Left lung (tissue), 10 donors: ENCODE measurements around the gene SMARCAL1. TPM values are rescaled to one million over a fixed set of nuclear protein-coding genes. Genes with fewer than 3 reads are reported as not detected.

Source experiments
- ATAC-seq: fragments of 200-7000 bp; cut with Tn5 transposase; one replicate; pipeline ENCODE4 v1.9.1; 2020; ENCODE audit warnings: moderate library complexity
- DNase-seq, 4 donors: peaks; one replicate each; pipeline ENCODE4 v3.0.0-alpha.2; 2013 to 2020
- H3K27ac ChIP-seq, 2 donors: fragments of 200-600 bp; sonication (generic) in 1 of 2; one replicate each; pipeline versions ENCODE4 v1.5.0 to v1.8.0; 2020 to 2021
- H3K27me3 ChIP-seq, 2 donors: fragments of 200-600 bp; sonication (generic) in 1 of 2; one replicate each; pipeline versions ENCODE4 v1.5.0 to v1.8.0; 2020 to 2021
- H3K36me3 ChIP-seq, 2 donors: fragments of 200-600 bp; sonication (generic) in 1 of 2; one replicate each; pipeline versions ENCODE4 v1.5.0 to v1.8.0; 2020 to 2021
- H3K4me1 ChIP-seq, 2 donors: fragments of 200-600 bp; one replicate each; pipeline ENCODE4 v1.8.0; 2021
- H3K4me3 ChIP-seq, 2 donors: fragments of 200-600 bp; sonication (generic) in 1 of 2; one replicate each; pipeline versions ENCODE4 v1.5.0 to v1.8.0; 2020 to 2021; ENCODE audit warnings: mild to moderate bottlenecking in 1 of 2
- H3K9me3 ChIP-seq, 2 donors: fragments of 200-600 bp; sonication (generic) in 1 of 2; one replicate each; pipeline versions ENCODE4 v1.5.0 to v1.8.0; 2020 to 2021
- intact Hi-C, 2 donors: fragments of 100-400 bp; cut with DNase I; formaldehyde crosslinking; loops; one replicate each; pipeline versions ENCODE4 v1.11.2 to v1.14.2; 2022
- polyA plus RNA-seq, 6 donors: library from polyadenylated mRNA; unstranded; fragments of 120-200 nt; gene quantifications; one replicate each; pipeline ENCODE4 v1.2.1, GENCODE V29; 2013; ENCODE audit not compliant: insufficient read length in 6 of 6
- total RNA-seq, 2 donors: library from RNA; stranded (reverse); fragmentation: NEBNext Ultra II Directional; extraction: Animal tissue kit (Norgen Biotek cat#: 25700); gene quantifications; one replicate each; pipeline ENCODE4 v1.2.1, GENCODE V29; 2021
- TF ChIP-seq, protein P1 (sequence below), 2 donors: fragments of 200-600 bp; sonication (generic) in 1 of 2; IDR thresholded peaks; one replicate each; pipeline versions ENCODE4 v1.5.0 to v1.8.0; 2021; ENCODE audit warnings: antibody characterized with exemption in 2 of 2
- donor health status: DM: no; HTN: yes; CAD: no.
- donor health status: DM: no; HTN: no; CAD: no.

Gene SMARCAL1
- total and polyA plus RNA-seq, 8 donors = 18.1 to 34.5 (median 29.8) TPM

DNA sequence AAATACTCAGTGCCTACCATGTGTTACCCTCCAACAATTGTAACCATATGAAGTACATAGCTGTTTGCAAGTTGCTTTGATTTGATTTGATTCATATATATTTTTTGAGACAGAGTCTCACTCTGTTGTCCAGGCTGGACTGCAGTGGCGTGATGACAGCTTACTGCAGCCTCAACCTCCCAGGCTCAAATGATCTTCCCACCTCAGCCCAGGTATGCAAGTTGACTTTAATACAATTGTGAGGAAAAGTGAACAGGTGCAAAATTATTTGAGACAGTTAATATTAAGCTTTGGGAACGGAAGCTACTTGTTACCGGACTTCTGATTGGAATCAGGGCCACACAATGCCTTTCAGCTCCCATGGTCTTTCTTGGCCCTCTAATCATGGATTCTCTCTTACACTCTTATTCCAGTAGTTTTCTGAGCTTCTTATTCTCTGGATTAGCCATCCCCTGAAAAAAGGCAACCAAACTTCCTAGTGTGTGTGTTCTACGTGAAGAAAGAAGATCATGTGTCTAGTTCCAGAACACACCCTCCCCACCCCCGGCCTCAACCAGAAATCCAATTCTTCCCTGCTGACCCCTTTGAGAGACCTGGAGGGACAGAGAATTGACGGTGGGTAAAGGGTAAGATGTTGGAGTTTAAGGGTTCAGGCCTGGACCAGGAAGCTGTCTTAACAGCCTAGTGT, 85.2 kb downstream of the SMARCAL1 start:
- intact Hi-C loops = no loop called here
- no peak for DNase-seq
- Histone ChIP-seq H3K4me3 (peak overlapping the region; percentile 64 to 92), H3K9me3 (no peaks in the 10 kb centered on the region), H3K27ac (peak overlapping the region; percentile 85 to 93), H3K36me3 (peaks cover 8 to 29% of the 10 kb centered on the region in 2 donors), H3K4me1 (peaks cover 24 to 52% of the 10 kb centered on the region in 2 donors), H3K27me3 (no peaks in the 10 kb centered on the region)
- ATAC-seq = no peak
- TF ChIP-seq, protein P1, sequence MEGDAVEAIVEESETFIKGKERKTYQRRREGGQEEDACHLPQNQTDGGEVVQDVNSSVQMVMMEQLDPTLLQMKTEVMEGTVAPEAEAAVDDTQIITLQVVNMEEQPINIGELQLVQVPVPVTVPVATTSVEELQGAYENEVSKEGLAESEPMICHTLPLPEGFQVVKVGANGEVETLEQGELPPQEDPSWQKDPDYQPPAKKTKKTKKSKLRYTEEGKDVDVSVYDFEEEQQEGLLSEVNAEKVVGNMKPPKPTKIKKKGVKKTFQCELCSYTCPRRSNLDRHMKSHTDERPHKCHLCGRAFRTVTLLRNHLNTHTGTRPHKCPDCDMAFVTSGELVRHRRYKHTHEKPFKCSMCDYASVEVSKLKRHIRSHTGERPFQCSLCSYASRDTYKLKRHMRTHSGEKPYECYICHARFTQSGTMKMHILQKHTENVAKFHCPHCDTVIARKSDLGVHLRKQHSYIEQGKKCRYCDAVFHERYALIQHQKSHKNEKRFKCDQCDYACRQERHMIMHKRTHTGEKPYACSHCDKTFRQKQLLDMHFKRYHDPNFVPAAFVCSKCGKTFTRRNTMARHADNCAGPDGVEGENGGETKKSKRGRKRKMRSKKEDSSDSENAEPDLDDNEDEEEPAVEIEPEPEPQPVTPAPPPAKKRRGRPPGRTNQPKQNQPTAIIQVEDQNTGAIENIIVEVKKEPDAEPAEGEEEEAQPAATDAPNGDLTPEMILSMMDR (IDR thresholded peaks at IDR 0.05) = no peak

DNA sequence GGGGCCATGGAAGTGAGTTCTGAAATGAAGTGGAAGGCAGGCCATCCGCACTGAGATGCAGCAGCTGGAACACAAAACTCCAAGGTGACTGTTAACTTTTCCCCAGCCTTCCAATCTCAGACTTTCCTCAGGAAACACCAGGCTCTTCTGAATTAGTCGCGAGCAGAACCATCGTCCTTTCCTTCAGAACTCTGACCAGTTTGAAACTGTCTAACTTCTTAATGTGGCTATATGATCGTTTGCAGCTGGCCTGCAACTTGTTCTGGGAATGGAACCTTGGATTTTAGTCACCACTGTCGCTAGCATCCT, 85.7 kb downstream of the SMARCAL1 start:
- no peak for DNase-seq
- intact Hi-C loops = no loop called here
- no peaks in the 10 kb centered on the region for H3K9me3 ChIP-seq

DNA sequence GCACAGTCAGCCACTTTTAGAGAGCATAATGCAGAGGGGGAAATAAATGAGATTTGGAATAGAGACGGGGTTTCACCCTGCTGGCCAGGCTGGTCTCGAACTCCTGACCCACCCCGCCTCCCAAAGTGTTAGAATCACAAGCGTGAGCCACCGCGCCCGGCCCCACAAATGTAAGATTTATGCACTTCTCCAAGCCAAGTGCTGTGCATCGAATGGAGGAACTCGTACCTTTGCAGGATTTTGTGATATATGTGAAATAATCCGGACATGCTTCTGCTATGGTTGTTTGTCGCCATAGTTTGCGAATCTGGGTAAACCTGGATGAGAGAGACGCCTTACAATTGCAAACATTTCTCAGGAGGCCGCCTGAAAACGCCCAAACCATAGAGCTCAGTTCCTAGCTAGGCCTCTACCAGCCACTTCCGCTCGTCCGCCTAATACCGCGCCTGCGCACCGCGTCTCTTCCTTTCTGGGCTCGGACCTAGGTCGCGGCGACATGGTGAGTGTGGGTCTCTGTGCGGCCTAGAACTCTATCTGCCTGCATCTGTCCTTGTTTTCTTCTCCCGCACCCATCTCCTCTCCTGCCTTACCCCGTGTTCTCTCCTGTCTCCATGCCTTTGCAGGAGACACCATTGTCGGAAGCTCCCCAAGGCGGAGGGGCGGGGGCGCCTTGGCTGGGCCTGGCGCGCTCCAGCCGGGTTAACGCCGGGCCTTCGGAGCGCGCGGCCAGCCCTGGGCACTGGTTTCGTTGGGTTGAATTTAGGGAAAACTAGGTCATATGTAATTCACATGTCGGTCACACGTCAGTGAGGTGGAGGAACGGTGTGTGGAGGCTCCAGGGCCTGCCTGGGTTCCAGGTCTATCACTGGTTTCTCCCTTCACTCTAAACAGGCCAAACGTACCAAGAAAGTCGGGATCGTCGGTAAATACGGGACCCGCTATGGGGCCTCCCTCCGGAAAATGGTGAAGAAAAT, 86.4 kb downstream of the SMARCAL1 start, which contains the start of gene RPL37A:
Gene RPL37A, plus strand, starts transcription at position 466 of the 974 bp plus-strand sequence. Its CDS starts 31 bp downstream, at position 497.
- intact Hi-C loops = no loop called here
- ATAC-seq (peak; percentile 97), DNase-seq (peak; percentile 95 to 97 (median 96))
- Histone ChIP-seq H3K27me3 (no peaks in the 10 kb centered on the region), H3K9me3 (no peaks in the 10 kb centered on the region), H3K27ac (peak within 1 kb of the TSS; percentile 85 to 93), H3K4me1 (peaks cover 24 to 53% of the 10 kb centered on the region in 2 donors), H3K4me3 (peak within 1 kb of the TSS; percentile 64 to 92), H3K36me3 (peaks cover 8 to 40% of the 10 kb centered on the region in 2 donors)
- TF ChIP-seq, protein P1 (IDR thresholded peaks at IDR 0.05) = no peak

More for the DNA sequence above, 85.7 kb downstream of the SMARCAL1 start:
- Histone ChIP-seq H3K27me3 (no peaks in the 10 kb centered on the region), H3K27ac (peak overlapping the region; percentile 85 to 93), H3K4me3 (peak overlapping the region; percentile 64 to 92), H3K36me3 (peaks cover 8 to 34% of the 10 kb centered on the region in 2 donors), H3K4me1 (peaks cover 24 to 53% of the 10 kb centered on the region in 2 donors)
- TF ChIP-seq, protein P1 (IDR thresholded peaks at IDR 0.05) = no peak
- ATAC-seq = peak; percentile 5

DNA sequence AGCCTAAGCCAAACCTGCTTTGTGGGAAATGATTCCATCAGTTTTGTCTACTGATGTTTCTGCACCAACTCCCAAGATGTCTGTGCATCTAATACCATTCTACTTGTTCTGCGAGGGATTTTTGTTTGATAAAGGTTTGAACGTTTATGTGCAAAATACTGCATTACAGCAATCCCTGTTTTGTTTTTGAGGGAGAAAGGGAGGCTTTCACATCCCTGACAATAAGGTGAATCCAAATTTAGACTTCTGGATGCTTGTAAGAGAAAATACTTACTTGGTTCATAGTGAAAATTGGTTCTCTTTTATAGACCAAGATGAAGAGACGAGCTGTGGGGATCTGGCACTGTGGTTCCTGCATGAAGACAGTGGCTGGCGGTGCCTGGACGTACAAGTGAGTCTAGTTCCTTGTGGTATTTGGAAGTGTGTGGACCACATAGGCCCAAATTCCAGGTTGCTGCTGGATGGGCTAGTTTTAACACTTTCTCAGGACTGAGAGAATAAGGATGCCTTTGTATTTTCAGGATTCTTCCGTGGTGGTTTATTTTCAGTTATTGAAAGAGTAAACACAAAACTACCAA, 87.4 kb downstream of the SMARCAL1 start:
- intact Hi-C loops = no loop called here
- H3K4me1 ChIP-seq = peaks cover 24 to 53% of the 10 kb centered on the region in 2 donors
- DNase-seq (no peak), ATAC-seq (no peak)
- peak overlapping the region in 1 of 2 donors; percentile 93 for H3K27ac ChIP-seq
- peak overlapping the region; percentile 64 to 92 for H3K4me3 ChIP-seq
- H3K27me3 ChIP-seq = no peaks in the 10 kb centered on the region
- peaks cover 8 to 51% of the 10 kb centered on the region in 2 donors for H3K36me3 ChIP-seq
- TF ChIP-seq, protein P1 (IDR thresholded peaks at IDR 0.05) = no peak
- no peaks in the 10 kb centered on the region for H3K9me3 ChIP-seq
